GM12865 (cell line): ENCODE results near the gene CACNB2.

Source experiments
- DNase-seq: peaks from one replicate; pipeline ENCODE4 v3.0.0; 2010; ENCODE audit warnings: low read depth
- H3K4me3 ChIP-seq: 2 replicates; pipeline ENCODE4 v1.5.1; 2011; ENCODE audit warnings: mild to moderate bottlenecking, low read depth, low read length, control low read depth
- TF ChIP-seq, protein P1 (sequence below): IDR thresholded peaks from 2 replicates; pipeline ENCODE4 v1.5.1; 2011; ENCODE audit warnings: low read length, control low read depth, low read depth, inconsistent platforms; ENCODE audit not compliant: insufficient read depth; ENCODE audit errors: missing control alignments

CACNB2 gene

DNA sequence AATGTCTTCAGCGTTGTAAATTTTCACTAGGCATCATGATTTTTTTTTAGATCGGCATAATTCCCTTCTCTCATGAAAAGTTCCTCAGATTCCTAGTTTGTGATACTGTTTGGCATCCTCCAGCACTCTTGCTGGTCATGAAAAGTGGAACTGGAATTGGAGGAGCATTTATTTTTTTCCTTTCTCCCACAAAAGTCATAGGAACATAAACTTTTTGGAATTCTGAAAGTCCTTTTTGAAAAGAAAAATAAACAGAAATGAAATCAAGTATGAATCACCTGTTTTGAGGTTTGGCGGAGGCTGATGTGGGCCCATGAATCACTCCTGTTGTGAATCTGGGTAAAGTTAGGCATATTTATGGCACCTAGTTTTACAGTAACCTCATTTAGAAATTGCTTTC is 17.7 kb downstream of the CACNB2 start:
- DNase-seq: no peak
- TF ChIP-seq, protein P1, sequence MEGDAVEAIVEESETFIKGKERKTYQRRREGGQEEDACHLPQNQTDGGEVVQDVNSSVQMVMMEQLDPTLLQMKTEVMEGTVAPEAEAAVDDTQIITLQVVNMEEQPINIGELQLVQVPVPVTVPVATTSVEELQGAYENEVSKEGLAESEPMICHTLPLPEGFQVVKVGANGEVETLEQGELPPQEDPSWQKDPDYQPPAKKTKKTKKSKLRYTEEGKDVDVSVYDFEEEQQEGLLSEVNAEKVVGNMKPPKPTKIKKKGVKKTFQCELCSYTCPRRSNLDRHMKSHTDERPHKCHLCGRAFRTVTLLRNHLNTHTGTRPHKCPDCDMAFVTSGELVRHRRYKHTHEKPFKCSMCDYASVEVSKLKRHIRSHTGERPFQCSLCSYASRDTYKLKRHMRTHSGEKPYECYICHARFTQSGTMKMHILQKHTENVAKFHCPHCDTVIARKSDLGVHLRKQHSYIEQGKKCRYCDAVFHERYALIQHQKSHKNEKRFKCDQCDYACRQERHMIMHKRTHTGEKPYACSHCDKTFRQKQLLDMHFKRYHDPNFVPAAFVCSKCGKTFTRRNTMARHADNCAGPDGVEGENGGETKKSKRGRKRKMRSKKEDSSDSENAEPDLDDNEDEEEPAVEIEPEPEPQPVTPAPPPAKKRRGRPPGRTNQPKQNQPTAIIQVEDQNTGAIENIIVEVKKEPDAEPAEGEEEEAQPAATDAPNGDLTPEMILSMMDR: no peak
- H3K4me3 ChIP-seq: no peak overlapping the region

DNA sequence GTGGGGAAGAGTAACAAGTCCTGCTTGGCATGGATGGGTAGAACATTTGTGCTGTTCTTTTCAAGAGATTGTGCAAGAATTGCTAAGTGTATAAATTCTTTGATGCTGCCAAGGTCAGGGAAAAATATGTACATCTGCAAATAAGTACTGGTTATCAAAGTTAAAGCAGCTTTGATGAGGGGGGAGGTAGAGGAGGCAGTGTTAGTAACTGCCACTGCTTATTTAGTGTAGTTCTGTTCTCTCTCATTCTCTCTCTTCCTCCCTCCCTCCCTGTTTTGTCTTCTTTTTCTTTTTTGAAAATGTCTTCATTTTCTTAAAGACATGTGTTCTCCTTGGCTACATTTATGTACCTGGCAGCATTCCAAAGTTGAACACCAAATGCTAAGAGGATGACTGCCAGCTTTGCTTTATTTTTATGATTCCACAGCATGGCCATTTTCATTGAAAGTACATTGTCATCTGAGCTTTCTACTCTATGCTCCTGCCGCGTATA is 18.6 kb downstream of the CACNB2 start:
- TF ChIP-seq, protein P1: no peak
- no peak overlapping the region for H3K4me3 ChIP-seq
- no peak for DNase-seq

DNA sequence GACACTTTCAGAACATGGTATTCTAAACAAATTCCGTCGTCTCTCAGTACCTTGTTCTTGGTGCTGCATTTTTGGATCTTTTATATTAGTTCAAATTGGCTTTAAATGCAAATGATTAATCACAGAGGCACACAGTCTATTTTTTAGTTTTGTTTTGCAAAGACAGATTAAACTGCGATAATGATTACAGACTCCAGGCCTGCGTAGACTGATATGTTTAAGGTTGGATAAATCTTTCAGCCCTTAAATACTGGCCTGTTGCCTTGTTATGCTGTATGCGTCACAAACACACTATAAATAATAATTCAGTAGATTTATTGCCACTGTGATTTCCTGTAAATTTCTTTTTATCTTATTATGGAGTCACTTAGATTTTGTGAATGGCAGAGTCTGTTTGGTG is 19.3 kb downstream of the CACNB2 start:
- no peak for DNase-seq
- H3K4me3 ChIP-seq: no peak overlapping the region
- TF ChIP-seq, protein P1: no peak

DNA sequence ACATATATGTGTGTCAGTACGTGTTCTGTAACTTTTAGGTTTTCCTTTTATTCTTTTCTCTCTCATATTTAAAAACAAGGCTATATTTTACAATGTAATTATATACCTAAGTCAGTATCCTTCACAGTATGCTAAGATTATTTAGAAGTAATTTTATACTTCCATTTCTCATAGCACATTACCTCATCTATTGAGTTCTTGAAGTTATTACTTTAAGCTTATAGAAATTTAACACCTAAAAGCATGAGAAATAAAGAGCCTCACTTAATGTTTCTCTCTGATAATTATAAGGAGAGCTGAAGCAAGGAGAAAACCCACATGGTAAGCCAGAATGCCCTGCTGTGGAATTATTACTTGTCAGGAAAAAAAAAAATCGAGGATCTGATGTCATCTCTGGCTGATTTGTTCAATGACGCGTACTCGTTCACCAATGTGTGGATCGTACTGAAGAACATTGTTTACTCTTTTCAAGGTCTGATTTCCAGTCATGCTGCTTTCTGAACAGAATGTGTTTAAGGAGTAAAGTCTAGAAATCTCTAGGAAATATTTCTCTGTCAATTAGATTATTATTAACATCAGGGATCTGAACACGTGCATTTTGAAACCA is 21.9 kb downstream of the CACNB2 start:
- DNase-seq: no peak
- no peak overlapping the region for H3K4me3 ChIP-seq
- TF ChIP-seq, protein P1: no peak

DNA sequence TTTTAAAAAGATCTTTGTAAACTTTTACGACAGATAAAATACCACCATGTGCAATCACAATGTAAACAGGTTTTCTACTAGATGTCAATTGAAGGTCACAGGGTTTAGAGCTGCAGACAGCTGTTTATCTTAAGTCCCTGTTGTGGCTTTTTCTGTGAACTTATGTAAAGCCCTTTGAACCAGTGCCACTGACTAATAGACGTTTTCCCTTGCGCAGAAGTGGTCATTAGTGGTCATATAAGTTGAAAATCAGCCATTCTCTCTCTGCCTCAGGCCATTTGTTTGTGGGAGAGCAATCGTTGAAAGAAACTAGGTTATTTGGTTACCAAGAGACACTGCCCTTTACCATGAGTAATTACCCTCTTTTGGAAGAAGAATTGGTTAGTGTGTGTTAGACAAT is 23.9 kb downstream of the CACNB2 start:
- DNase-seq: no peak
- no peak overlapping the region for H3K4me3 ChIP-seq
- TF ChIP-seq, protein P1: no peak

DNA sequence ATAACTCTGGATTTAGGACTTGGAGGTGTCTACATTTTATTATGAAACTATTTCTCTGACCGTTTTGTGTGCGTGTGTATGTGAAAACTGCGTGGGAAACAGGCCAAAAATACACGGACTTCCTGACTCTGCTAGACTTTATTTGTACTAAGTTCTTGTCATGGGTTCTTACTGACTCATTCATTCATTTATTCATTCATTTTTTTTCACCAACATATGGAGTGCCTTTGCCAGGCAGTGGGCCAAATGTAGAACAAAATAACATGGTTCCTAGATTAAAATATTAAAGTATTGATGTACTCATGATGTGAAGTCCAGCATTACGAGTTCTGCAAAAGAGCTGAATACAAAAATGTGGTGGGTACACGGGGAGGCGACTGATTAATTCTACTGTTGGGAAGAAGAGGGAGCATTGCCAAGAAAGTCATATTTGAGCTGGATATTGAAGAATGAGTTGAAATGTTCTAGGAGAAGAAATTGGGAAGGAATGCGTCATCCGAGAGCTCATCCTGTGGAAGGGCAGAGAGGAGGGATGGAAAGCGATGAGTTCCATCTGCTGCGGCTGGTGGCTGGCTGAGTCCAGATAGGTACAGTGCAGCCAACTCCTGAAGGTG is 24.6 kb downstream of the CACNB2 start:
- DNase-seq: no peak

More for the DNA sequence above, 24.6 kb downstream of the CACNB2 start:
- TF ChIP-seq, protein P1: no peak
- no peak overlapping the region for H3K4me3 ChIP-seq
